GM06990 (cell line): Measurements from ENCODE around the gene HFE.

ENCODE experiments used
- DNase-seq: peaks from one replicate; pipeline ENCODE4 v3.0.0-alpha.2; 2011; ENCODE audit not compliant: insufficient read length; ENCODE audit errors: extremely low read depth
- H3K27me3 ChIP-seq: replicated peaks from 2 replicates; pipeline ENCODE4 v1.6.0; 2011; ENCODE audit warnings: low read length; ENCODE audit not compliant: control insufficient read depth, insufficient read depth
- H3K36me3 ChIP-seq: 2 replicates; pipeline ENCODE4 v1.5.1; 2011; ENCODE audit warnings: low read length; ENCODE audit not compliant: control insufficient read depth, insufficient read depth
- H3K4me3 ChIP-seq: replicated peaks from 2 replicates; pipeline ENCODE4 v1.5.1; 2011; ENCODE audit warnings: low read depth, mild to moderate bottlenecking, control low read depth, low read length
- TF ChIP-seq, protein P1 (sequence below): IDR thresholded peaks from 2 replicates; pipeline ENCODE4 v1.5.1; 2011; ENCODE audit warnings: low read length, control low read depth, mild to moderate bottlenecking, inconsistent platforms; ENCODE audit not compliant: insufficient read depth, poor library complexity, severe bottlenecking

The HFE gene

GRCh38 chr6:26142026-26142425 is 54.8 kb downstream of the HFE start:
- H3K4me3 ChIP-seq = no peak overlapping the region
- no peaks in the 10 kb centered on the region; the same call in 1 of the 2 replicates for H3K36me3 ChIP-seq
- TF ChIP-seq, protein P1, sequence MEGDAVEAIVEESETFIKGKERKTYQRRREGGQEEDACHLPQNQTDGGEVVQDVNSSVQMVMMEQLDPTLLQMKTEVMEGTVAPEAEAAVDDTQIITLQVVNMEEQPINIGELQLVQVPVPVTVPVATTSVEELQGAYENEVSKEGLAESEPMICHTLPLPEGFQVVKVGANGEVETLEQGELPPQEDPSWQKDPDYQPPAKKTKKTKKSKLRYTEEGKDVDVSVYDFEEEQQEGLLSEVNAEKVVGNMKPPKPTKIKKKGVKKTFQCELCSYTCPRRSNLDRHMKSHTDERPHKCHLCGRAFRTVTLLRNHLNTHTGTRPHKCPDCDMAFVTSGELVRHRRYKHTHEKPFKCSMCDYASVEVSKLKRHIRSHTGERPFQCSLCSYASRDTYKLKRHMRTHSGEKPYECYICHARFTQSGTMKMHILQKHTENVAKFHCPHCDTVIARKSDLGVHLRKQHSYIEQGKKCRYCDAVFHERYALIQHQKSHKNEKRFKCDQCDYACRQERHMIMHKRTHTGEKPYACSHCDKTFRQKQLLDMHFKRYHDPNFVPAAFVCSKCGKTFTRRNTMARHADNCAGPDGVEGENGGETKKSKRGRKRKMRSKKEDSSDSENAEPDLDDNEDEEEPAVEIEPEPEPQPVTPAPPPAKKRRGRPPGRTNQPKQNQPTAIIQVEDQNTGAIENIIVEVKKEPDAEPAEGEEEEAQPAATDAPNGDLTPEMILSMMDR = no peak
- H3K27me3 ChIP-seq = no peaks in the 10 kb centered on the region
- DNase-seq = no peak
